ENCODE results near the gene PBLD. TPM values are rescaled to one million over a fixed set of nuclear protein-coding genes. Genes with fewer than 3 reads are reported as not detected.

PBLD gene
- 293 TPM for polyA plus RNA-seq
- long read RNA-seq, donor 1, partial matches to known transcripts: 19 of 21 reads
- long read RNA-seq, donor 1, other reads (novel, unspliced or antisense): 0 of 21 reads
- long read RNA-seq, donor 2, partial matches to known transcripts: 240 of 388 reads
- long read RNA-seq, donor 2, other reads (novel, unspliced or antisense): 140 of 388 reads
- long read RNA-seq, donor 3: 0 reads
- long read RNA-seq, donor 4: 0 reads
- long read RNA-seq, donor 5, partial matches to known transcripts: 9 of 9 reads
- long read RNA-seq, donor 5, other reads (novel, unspliced or antisense): 0 of 9 reads
- long read RNA-seq, donor 6, partial matches to known transcripts: 310 of 355 reads
- long read RNA-seq, donor 6, other reads (novel, unspliced or antisense): 42 of 355 reads
- long read RNA-seq, donor 7, partial matches to known transcripts: 101 of 130 reads
- long read RNA-seq, donor 7, other reads (novel, unspliced or antisense): 29 of 130 reads
- long read RNA-seq, donor 8, transcript PBLD-203 (8 exons, 2,449 nt): major isoform, 5 of 104 reads
- long read RNA-seq, donor 8, partial matches to known transcripts: 94 of 104 reads
- long read RNA-seq, donor 8, other reads (novel, unspliced or antisense): 0 of 104 reads
- long read RNA-seq, donor 9, partial matches to known transcripts: 178 of 204 reads
- long read RNA-seq, donor 9, other reads (novel, unspliced or antisense): 23 of 204 reads
- long read RNA-seq, donor 10, partial matches to known transcripts: 246 of 298 reads
- long read RNA-seq, donor 10, other reads (novel, unspliced or antisense): 51 of 298 reads
- long read RNA-seq, donor 11, partial matches to known transcripts: 36 of 36 reads
- long read RNA-seq, donor 11, other reads (novel, unspliced or antisense): 0 of 36 reads

DNA sequence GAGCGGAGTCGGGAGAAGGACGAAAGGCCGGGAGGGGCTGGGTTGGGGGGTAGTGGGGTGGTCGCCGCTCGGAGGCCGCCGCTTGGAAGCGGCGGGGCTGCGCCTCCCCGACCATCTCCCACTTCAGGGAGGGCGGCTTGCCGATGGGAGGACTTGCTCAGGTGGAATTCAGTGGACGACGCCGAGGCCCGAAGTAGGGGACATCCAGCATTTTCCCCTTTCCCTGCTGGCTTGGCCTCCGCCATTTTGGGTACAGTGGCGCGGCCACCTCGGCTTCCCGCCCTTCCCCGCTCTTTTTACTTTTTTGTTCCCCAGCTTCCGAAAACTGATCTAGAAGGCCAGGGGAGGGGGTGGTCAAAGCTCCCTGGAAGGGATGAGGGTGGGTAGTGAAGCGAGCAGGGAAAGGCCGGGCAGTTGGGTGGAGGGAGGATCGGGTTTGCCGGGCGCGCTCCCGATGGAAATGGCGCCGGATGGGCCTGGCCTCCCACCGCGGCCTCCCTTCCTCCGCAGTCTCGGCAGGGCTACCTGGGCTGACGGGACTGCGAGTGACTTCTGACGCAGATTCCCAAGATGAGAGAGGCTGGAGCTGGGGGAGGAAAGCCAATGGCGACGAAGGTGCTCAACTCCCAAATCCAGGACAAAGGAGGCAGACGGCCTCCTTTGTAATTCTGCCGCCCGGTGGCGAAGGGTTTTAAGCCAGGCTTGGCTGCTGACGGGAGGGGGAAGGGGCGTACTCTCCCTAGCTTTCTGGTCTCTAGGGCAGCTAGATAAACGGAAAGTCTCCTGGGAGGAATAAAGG lies at the start of gene PBLD:
PBLD (minus strand) TSS at position 670 of the 799 bp plus-strand sequence. CDS start 26,084 bp downstream, outside the sequence.
- 0% methylated on average over 1 of the region's 51 CpGs for WGBS (ENCODE audit: insufficient coverage, low lambda C conversion rate)
- Histone ChIP-seq H3K4me3 (ENCODE audit: low read length) (peak within 1 kb of the TSS; percentile 99), H3K27ac (ENCODE audit: low read length) (peak within 1 kb of the TSS; percentile 91), H3K4me1 (ENCODE audit: control insufficient read depth, insufficient read depth, low read length) (peaks cover 18% of the 10 kb centered on the region), H3K9me3 (ENCODE audit: control insufficient read depth, low read depth, low read length) (no peaks in the 10 kb centered on the region), H3K27me3 (ENCODE audit: control insufficient read depth, insufficient read depth, low read length) (no peaks in the 10 kb centered on the region), H3K36me3 (ENCODE audit: control insufficient read depth, insufficient read depth, low read length) (no peaks in the 10 kb centered on the region)
- DNase-seq: peak; percentile 75 to 88

DNA sequence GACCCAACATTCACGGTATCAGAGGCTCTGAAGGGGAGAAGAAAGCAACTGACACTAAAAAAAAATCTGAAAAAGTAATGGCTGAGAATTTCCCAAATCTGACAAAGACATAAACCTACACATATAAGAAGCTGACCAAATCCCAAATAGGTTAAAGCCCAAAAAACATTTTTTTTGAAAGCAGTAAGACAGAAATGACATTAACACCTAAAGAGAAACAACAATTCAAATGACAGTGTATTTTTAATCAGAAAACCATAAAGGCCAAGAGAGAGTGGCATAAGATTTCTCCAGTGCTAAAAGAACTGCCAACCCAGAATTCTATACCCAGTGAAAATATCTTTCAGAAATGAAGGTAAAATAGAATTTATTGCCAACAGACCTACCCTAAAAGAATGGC lies 38.9 kb upstream of the PBLD start:
- WGBS (ENCODE audit: insufficient coverage, low lambda C conversion rate): no CpG with 5 or more reads among the region's 1 CpG
- Histone ChIP-seq H3K27ac (ENCODE audit: low read length) (no peak overlapping the region), H3K36me3 (ENCODE audit: control insufficient read depth, insufficient read depth, low read length) (peaks cover 44% of the 10 kb centered on the region), H3K4me1 (ENCODE audit: control insufficient read depth, insufficient read depth, low read length) (no peaks in the 10 kb centered on the region), H3K9me3 (ENCODE audit: control insufficient read depth, low read depth, low read length) (peaks cover 23% of the 10 kb centered on the region), H3K27me3 (ENCODE audit: control insufficient read depth, insufficient read depth, low read length) (no peaks in the 10 kb centered on the region), H3K4me3 (ENCODE audit: low read length) (no peak overlapping the region)
- no peak for DNase-seq

DNA sequence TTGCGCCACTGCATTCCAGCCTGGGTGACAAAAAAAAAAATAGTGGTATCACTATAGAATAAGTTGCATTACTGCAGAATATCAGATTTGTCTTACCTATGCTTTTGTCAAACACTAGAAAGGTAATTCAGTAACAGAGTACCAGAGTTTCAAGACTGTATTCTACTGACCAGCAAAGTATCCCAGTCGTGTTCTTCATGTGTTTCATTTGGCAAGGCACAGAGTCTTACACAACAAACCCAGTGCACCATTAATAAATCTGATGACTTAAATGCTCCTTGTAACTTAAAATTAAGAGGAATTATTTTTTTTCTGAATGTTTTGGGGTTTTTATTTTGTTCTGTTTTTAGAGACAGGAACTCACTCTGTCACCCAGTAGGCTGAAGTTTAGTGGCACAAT lies 34.4 kb upstream of the PBLD start:
- H3K27me3 ChIP-seq (ENCODE audit: control insufficient read depth, insufficient read depth, low read length): no peaks in the 10 kb centered on the region
- no peak overlapping the region for H3K4me3 ChIP-seq (ENCODE audit: low read length)
- no peak for DNase-seq
- peaks cover 44% of the 10 kb centered on the region for H3K36me3 ChIP-seq (ENCODE audit: control insufficient read depth, insufficient read depth, low read length)
- H3K4me1 ChIP-seq (ENCODE audit: control insufficient read depth, insufficient read depth, low read length): no peaks in the 10 kb centered on the region
- no peak overlapping the region for H3K27ac ChIP-seq (ENCODE audit: low read length)
- peaks cover 8% of the 10 kb centered on the region for H3K9me3 ChIP-seq (ENCODE audit: control insufficient read depth, low read depth, low read length)
- no CpG with 5 or more reads among the region's 2 CpGs for WGBS (ENCODE audit: insufficient coverage, low lambda C conversion rate)

DNA sequence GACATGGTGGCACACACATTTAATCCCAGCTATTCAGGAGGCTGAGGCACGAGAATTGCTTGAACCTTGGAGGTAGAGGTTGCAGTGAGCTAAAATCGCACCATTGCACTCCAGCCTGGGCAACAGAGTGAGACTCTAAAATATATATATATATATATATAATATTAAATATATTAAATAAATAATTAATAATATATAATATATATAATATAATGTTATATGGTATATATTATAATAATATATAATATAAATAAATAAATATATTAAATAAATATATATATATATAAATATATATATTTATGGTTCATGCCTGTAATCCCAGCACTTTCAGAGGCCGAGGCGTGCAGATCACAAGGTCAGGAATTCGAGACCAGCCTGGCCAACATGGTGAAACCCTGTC lies 33.9 kb upstream of the PBLD start:
- Histone ChIP-seq H3K9me3 (ENCODE audit: control insufficient read depth, low read depth, low read length) (peaks cover 4% of the 10 kb centered on the region), H3K27ac (ENCODE audit: low read length) (no peak overlapping the region), H3K4me3 (ENCODE audit: low read length) (no peak overlapping the region), H3K4me1 (ENCODE audit: control insufficient read depth, insufficient read depth, low read length) (no peaks in the 10 kb centered on the region), H3K27me3 (ENCODE audit: control insufficient read depth, insufficient read depth, low read length) (no peaks in the 10 kb centered on the region), H3K36me3 (ENCODE audit: control insufficient read depth, insufficient read depth, low read length) (peaks cover 42% of the 10 kb centered on the region)
- DNase-seq: no peak
- WGBS (ENCODE audit: insufficient coverage, low lambda C conversion rate): no CpG with 5 or more reads among the region's 5 CpGs

DNA sequence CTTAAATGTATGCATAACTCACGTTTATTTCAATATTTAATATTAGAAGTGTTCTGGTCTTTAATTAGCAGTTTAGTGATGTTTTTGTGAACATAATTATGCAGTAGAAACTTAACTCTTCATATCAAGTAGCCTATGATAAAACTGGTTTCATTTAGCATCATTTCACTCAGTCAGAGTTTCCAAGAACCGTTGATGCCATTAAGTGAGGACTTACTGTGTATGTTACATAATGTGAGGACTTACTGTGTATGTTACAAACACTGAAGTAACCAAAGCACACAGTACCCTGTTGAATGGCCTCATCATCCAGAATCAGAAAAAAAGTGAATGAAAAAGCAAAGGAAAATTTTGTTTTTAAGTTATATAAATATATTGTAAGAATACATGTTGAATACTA lies 32.9 kb upstream of the PBLD start:
- peaks cover 46% of the 10 kb centered on the region for H3K36me3 ChIP-seq (ENCODE audit: control insufficient read depth, insufficient read depth, low read length)
- no peak overlapping the region for H3K4me3 ChIP-seq (ENCODE audit: low read length)
- 92% methylated on average over 2 of the region's 2 CpGs for WGBS (ENCODE audit: insufficient coverage, low lambda C conversion rate)
- no peaks in the 10 kb centered on the region for H3K27me3 ChIP-seq (ENCODE audit: control insufficient read depth, insufficient read depth, low read length)
- H3K4me1 ChIP-seq (ENCODE audit: control insufficient read depth, insufficient read depth, low read length): no peaks in the 10 kb centered on the region
- no peak for DNase-seq
- no peak overlapping the region for H3K27ac ChIP-seq (ENCODE audit: low read length)
- H3K9me3 ChIP-seq (ENCODE audit: control insufficient read depth, low read depth, low read length): no peaks in the 10 kb centered on the region

DNA sequence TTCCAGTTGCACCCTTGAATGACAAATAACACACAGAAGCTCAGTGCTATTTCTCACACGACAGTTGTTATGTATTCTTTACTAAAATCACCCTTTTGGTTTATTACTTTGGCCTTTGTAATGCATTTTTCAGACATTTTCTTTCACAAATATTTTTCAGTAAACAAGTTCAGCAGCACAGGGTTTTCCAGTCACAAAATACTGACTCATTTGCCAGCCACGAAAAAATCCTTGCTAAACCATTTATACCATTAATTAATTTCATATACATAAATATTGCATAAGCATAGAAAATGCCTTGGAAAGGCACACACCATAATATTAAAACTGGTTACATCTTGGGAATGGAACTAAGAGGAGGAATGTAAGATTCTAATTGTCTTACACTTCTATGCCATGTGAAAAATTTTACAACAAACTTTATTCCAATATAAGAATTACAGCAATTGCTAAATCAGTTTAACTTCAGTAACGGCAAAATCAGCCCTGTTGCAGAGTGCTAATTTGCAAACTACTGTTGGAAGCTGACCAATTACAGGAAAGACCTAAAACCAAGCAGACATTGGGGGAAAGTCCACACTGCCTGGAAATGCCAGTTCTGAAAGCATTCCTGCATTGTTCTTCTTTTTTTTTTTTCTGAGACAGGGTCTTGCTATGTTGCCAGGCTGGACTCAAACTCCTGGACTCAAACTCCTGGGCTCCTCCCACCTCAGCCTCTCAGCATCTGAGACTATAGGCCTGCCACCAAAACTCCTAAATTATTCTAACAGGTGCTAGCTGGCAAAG lies 31.6 kb upstream of the PBLD start:
- no peak for DNase-seq
- no peaks in the 10 kb centered on the region for H3K9me3 ChIP-seq (ENCODE audit: control insufficient read depth, low read depth, low read length)
- no peak overlapping the region for H3K4me3 ChIP-seq (ENCODE audit: low read length)
- H3K36me3 ChIP-seq (ENCODE audit: control insufficient read depth, insufficient read depth, low read length): peaks cover 50% of the 10 kb centered on the region
- no peaks in the 10 kb centered on the region for H3K27me3 ChIP-seq (ENCODE audit: control insufficient read depth, insufficient read depth, low read length)
- H3K27ac ChIP-seq (ENCODE audit: low read length): no peak overlapping the region
- WGBS (ENCODE audit: insufficient coverage, low lambda C conversion rate): 80% methylated on average over 1 of the region's 3 CpGs
- no peaks in the 10 kb centered on the region for H3K4me1 ChIP-seq (ENCODE audit: control insufficient read depth, insufficient read depth, low read length)

DNA sequence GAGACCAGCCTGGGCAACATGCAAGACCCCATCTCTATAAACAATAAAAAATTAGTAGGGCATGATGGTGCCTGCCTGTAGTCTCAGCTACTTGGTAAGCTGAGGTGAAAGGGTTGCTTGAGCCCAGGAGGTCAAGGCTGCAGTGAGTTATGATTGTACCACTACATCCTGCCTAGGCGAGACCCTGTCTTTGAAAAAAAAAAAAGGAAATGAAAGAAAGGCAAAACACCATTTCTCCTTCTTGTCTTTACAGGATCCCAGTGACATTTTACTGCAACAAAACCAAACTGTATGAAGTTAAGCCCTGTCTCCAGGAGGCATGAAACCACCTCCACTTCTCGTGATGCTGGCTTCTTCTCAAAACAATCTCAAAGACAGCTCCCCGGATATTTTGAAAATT lies 29.9 kb upstream of the PBLD start:
- Histone ChIP-seq H3K27ac (ENCODE audit: low read length) (no peak overlapping the region), H3K27me3 (ENCODE audit: control insufficient read depth, insufficient read depth, low read length) (no peaks in the 10 kb centered on the region), H3K4me3 (ENCODE audit: low read length) (no peak overlapping the region), H3K9me3 (ENCODE audit: control insufficient read depth, low read depth, low read length) (no peaks in the 10 kb centered on the region), H3K36me3 (ENCODE audit: control insufficient read depth, insufficient read depth, low read length) (peaks cover 49% of the 10 kb centered on the region), H3K4me1 (ENCODE audit: control insufficient read depth, insufficient read depth, low read length) (no peaks in the 10 kb centered on the region)
- DNase-seq: no peak
- no CpG with 5 or more reads among the region's 3 CpGs for WGBS (ENCODE audit: insufficient coverage, low lambda C conversion rate)

DNA sequence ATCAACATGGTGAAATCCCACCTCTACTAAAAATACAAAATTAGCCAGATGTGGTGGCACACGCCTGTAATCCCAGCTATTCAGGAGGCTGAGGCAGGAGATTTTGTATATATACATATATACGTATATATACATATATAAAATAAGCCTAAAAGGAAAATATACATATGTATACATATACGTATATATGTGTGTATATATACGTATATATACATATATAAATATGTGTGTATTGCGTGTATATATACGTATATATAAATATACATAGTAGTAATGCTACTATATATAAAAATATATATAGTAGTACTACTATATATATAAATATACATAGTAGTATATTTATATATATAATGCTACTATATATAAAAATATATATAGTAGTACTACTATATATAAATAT lies 26.5 kb upstream of the PBLD start:
- DNase-seq: no peak
- Histone ChIP-seq H3K27me3 (ENCODE audit: control insufficient read depth, insufficient read depth, low read length) (no peaks in the 10 kb centered on the region), H3K4me3 (ENCODE audit: low read length) (no peak overlapping the region), H3K36me3 (ENCODE audit: control insufficient read depth, insufficient read depth, low read length) (peaks cover 54% of the 10 kb centered on the region), H3K4me1 (ENCODE audit: control insufficient read depth, insufficient read depth, low read length) (no peaks in the 10 kb centered on the region), H3K27ac (ENCODE audit: low read length) (no peak overlapping the region), H3K9me3 (ENCODE audit: control insufficient read depth, low read depth, low read length) (no peaks in the 10 kb centered on the region)
- WGBS (ENCODE audit: insufficient coverage, low lambda C conversion rate): no CpG with 5 or more reads among the region's 6 CpGs

DNA sequence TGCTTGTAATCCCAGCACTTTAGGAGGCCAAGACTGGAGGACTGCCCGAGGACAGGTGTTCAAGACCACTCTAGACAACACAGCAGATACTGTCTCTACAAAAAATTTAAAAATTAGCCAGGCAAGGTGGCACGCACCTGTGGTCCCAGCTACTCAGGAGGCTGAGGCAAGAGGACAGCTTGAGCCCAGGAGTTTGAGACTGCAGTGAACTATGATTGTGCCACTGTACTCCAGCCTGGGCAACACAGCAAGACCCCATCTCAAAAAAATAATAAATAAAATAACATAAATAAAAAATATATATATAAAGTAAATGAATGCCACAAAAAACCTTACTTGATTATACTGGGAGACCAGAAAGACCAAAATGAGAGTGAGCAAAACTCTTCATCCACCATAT lies 20.8 kb upstream of the PBLD start:
- peaks cover 44% of the 10 kb centered on the region for H3K36me3 ChIP-seq (ENCODE audit: control insufficient read depth, insufficient read depth, low read length)
- H3K9me3 ChIP-seq (ENCODE audit: control insufficient read depth, low read depth, low read length): no peaks in the 10 kb centered on the region
- no CpG with 5 or more reads among the region's 2 CpGs for WGBS (ENCODE audit: insufficient coverage, low lambda C conversion rate)
- H3K4me1 ChIP-seq (ENCODE audit: control insufficient read depth, insufficient read depth, low read length): no peaks in the 10 kb centered on the region
- no peak for DNase-seq
- no peaks in the 10 kb centered on the region for H3K27me3 ChIP-seq (ENCODE audit: control insufficient read depth, insufficient read depth, low read length)
- H3K27ac ChIP-seq (ENCODE audit: low read length): no peak overlapping the region
- H3K4me3 ChIP-seq (ENCODE audit: low read length): no peak overlapping the region
